Liver (tissue), 2 donors: ENCODE results near the gene RAD23A.

Experiments used
- REST ChIP-seq: IDR thresholded peaks from 2 replicates; pipeline ENCODE4 v1.6.1; 2016; ENCODE audit warnings: antibody characterized with exemption, mild to moderate bottlenecking
- TF ChIP-seq, protein P1 (sequence below): fragments of 150-350 bp; IDR thresholded peaks from 2 replicates; pipeline ENCODE4 v1.5.1; 2017; ENCODE audit warnings: improper control_type of control experiment, low read depth, low read length; ENCODE audit not compliant: missing input control
- donor health status: healthy.

DNA sequence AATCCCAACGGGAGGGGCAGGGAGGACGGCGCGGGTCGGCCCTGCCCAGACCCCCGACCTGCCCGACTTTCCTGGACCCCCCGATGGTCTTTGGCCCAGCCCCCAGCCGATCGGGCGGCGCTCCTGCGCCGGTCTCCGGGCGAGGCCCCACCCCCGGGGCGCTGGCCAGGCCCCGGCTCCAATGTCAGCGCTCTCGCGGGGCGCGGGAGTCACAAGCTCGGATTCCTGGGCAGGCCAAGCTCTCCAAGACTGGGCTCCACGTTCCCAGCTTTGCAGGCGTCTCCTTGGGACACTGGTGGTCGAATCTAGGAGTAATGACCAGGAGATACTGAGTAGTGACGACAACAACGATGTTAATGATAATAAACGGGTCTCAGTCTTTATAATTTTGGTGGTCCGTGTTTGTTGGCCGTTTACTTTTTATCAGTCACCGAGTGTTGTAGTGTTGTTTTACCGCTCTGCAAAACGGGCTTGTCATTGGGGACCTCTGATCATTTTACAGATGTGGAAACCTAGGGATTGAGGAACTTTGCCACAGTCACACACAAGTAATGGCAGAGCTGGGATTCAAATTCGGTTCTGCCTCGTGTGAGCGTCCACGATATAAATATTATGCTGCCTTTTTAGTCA is 545 bp downstream of the RAD23A start:
- TF ChIP-seq, protein P1, sequence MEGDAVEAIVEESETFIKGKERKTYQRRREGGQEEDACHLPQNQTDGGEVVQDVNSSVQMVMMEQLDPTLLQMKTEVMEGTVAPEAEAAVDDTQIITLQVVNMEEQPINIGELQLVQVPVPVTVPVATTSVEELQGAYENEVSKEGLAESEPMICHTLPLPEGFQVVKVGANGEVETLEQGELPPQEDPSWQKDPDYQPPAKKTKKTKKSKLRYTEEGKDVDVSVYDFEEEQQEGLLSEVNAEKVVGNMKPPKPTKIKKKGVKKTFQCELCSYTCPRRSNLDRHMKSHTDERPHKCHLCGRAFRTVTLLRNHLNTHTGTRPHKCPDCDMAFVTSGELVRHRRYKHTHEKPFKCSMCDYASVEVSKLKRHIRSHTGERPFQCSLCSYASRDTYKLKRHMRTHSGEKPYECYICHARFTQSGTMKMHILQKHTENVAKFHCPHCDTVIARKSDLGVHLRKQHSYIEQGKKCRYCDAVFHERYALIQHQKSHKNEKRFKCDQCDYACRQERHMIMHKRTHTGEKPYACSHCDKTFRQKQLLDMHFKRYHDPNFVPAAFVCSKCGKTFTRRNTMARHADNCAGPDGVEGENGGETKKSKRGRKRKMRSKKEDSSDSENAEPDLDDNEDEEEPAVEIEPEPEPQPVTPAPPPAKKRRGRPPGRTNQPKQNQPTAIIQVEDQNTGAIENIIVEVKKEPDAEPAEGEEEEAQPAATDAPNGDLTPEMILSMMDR, result no peak
- no peak for TF ChIP-seq REST
